Skin epidermis (tissue), 12 donors: ENCODE data around the gene CENPX.
"Not testable (repeated sequence)": the region's sequence is repeated elsewhere in the genome, so short reads cannot be mapped to it uniquely, and the experiment has no call there.

Experiments used
- H3K27ac ChIP-seq, 21 experiments: fragments of 200-600 bp; sonication (generic) in 11 of 21; one replicate each; pipeline ENCODE4 v1.5.0; 2020; ENCODE audit warnings: mild to moderate bottlenecking in 3 of 21, inconsistent platforms in 2 of 21, moderate library complexity in 2 of 21
- H3K4me3 ChIP-seq, 7 experiments: fragments of 200-600 bp; sonication (generic) in 2 of 7; one replicate each; pipeline ENCODE4 v1.5.0; 2020; ENCODE audit warnings: inconsistent platforms in 2 of 7, mild to moderate bottlenecking in 2 of 7, moderate library complexity in 1 of 7

Gene CENPX

GRCh38 chr17:82043507-82043906 lies 20.8 kb upstream of the CENPX start:
- no peak overlapping the region for H3K4me3 ChIP-seq
- H3K27ac ChIP-seq: no peak overlapping the region

GRCh38 chr17:82042649-82043048 lies 20.0 kb upstream of the CENPX start:
- H3K4me3 ChIP-seq: no peak overlapping the region

DNA sequence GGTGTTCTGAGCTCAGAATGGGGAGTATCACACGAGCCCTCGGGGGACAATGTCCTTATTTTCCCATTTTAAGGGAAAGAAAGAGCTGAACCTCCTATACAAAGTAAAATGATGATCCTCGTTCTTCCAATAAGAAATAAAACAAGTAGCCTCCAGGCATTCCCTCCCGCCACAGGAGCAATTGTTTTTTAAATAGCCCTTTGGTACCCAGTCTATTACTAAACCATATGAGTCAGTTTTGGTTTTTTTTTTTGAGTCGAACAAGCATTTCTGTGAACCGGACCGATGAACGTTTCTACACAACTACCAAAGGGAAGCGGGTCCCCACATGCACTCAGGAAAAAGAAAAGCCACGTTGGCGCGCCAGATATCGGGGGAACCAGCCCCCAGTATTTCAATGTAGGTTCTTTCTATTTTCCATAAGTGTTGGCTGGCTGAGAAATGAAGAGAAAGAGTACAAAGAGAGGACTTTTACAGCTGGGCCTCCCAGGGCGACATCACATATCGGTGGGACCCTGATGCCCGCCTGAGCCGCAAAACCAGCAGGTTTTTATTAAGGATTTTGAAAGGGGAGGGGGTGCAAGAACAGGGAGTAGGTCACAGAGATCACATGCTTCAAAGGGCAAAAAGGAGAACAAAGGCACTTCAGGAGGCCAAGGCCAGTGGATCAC lies 18.6 kb upstream of the CENPX start:
- H3K27ac ChIP-seq: no peak overlapping the region

More at GRCh38 chr17:82042649-82043048, 20.0 kb upstream of the CENPX start:
- H3K27ac ChIP-seq: no peak overlapping the region

DNA sequence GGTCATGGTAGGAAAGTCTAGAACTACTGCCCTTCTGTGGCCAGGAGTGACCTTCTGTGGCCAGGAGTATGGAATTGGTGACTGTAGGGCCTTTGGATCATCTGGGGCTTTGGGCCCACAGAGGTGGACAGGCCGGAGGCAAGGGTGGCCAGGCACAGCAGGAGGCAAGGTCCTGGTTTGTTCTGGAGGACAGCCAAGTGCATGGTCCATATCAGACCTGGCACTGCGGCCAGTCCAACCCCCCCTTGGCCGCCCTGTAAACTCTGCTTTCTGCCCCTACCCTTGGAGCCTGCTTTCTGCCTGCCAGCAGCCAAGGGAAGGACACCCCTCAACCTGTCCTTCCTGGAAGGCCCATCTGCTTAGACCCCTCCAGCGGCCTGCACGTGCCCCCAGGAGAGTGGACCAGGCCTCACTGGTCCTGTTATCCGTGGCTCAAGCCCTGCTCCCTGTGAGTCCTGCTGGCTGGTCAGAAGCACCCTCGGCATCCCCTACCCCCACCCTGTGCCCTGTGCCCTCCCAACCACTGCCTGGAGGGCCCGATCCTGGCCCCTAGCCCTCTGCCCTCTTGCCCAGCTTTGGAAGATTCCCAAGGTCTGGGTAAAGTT lies 17.1 kb upstream of the CENPX start:
- no peak overlapping the region for H3K27ac ChIP-seq
- H3K4me3 ChIP-seq: no peak overlapping the region

More for the DNA sequence above, 18.6 kb upstream of the CENPX start:
- H3K4me3 ChIP-seq: no peak overlapping the region

GRCh38 chr17:82038796-82039409 lies 16.2 kb upstream of the CENPX start:
- not testable (repeated sequence) for H3K4me3 ChIP-seq, H3K27ac ChIP-seq

GRCh38 chr17:82037889-82038195 lies 15.2 kb upstream of the CENPX start:
- Histone ChIP-seq H3K4me3 (peak overlapping the region; percentile 27 to 74 (median 60)), H3K27ac (peak overlapping the region in 9 of 21 experiments; percentile 65 to 90 (median 82))

GRCh38 chr17:82037092-82037888 lies 14.6 kb upstream of the CENPX start, which contains the start of gene DCXR:
DCXR (minus strand) TSS chr17:82037697; CDS start chr17:82037682, 15 bp downstream.
- Histone ChIP-seq H3K4me3 (peak within 1 kb of the TSS; percentile 27 to 74 (median 60)), H3K27ac (peak within 1 kb of the TSS; percentile 52 to 95 (median 85))

- peak overlapping the region; percentile 27 to 74 (median 60) for H3K4me3 ChIP-seq
- H3K27ac ChIP-seq: peak overlapping the region; percentile 52 to 95 (median 85)
Measured at GRCh38 chr17:82036634-82037091, 14.0 kb upstream of the CENPX start.

- Histone ChIP-seq H3K4me3 (peak overlapping the region in 3 of 7 experiments; percentile 60 to 74 (median 65)), H3K27ac (peak overlapping the region in 3 of 21 experiments; percentile 80 to 82 (median 82))
Measured at GRCh38 chr17:82035956-82036633, 13.4 kb upstream of the CENPX start.

DNA sequence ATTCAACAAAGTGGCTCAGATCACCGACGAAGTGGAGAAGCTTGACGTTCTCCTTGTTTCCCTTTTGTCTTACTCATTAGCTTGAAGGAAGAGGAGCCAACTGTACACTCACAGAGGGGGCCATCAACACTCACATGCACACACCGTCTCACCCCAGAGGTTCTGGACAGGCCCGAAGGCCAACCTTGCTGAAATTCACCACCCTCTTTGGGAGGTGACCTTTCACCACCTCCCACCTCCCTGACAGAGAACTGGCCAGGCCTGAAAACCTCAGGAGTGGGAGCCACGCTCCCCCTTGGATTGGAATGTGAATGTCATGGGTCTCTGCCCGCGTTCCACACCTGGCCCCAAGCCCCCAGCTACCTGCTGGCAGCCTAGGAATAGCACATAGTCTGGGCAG lies 12.8 kb upstream of the CENPX start:
- Histone ChIP-seq H3K27ac (no peak overlapping the region), H3K4me3 (no peak overlapping the region)

- Histone ChIP-seq H3K4me3 (no peak overlapping the region), H3K27ac (no peak overlapping the region)
Measured at GRCh38 chr17:82034371-82035011, 11.8 kb upstream of the CENPX start.

DNA sequence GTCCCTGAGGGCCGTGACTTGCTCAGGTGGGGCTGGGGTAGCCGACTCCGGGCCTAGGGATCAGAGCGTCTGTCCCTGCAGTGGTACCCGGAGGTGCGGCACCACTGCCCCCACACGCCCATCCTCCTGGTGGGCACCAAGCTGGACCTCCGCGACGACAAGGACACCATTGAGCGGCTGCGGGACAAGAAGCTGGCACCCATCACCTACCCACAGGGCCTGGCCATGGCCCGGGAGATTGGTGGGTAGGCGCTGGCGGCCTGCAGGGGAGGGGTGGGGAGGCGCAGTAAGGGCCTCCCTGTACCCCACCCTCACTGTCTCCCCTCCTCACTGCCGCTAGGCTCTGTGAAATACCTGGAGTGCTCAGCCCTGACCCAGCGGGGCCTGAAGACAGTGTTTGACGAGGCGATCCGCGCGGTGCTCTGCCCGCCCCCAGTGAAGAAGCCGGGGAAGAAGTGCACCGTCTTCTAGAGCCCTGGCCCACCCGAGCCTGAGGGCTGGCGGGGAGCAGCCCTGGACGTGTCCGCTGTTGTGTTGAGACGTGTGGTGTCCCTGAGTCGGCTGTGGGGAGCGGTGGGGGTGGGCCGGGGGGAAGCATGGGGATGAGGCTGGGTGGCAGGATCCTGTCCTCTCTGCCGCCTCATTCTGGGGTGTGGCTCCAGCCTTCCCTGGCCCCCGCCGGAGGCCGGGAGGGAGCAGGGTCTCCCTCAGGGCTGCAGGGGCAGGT lies 10.8 kb upstream of the CENPX start:
- H3K27ac ChIP-seq: no peak overlapping the region
- no peak overlapping the region for H3K4me3 ChIP-seq

GRCh38 chr17:82031885-82032627 lies 9.4 kb upstream of the CENPX start:
- Histone ChIP-seq H3K27ac (peak overlapping the region in 6 of 21 experiments; percentile 11 to 67 (median 48)), H3K4me3 (peak overlapping the region in 6 of 7 experiments; percentile 20 to 49 (median 29))

DNA sequence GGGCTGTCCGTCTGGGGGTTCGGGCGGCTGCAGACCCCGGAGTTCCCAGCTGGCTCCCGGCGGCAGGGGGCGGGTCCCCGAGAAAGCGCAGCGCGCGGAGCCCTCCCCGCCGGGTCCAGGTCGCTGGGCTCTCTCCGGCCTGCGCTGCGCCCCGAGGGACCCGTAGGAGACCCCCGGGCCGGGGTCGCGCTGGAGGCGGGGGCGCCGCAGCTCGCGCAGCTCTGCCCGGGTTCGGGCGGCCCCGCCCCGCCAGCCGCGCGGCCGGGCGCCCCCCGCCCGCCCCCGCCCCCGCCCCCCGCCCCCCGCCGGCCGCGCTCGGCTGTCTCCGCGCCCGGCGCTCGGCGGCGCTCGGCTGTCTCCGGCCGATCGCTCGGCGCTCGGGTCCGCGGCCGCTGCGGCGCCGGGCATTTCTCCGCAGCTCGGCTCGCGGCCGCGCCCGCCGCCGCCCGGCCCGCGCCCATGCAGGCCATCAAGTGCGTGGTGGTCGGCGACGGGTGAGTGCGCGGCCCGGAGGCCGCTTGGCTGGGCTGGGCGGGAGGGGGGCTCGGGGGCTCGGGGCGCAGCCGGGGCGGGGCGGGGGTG lies 8.7 kb upstream of the CENPX start, which contains the start of gene RAC3:
TSS of gene RAC3 (plus strand) at position 376 of the 582 bp plus-strand sequence. CDS start at position 460, 84 bp downstream.
- Histone ChIP-seq H3K4me3 (peak within 1 kb of the TSS; percentile 32 to 49 (median 42)), H3K27ac (peak within 1 kb of the TSS in 12 of 21 experiments; percentile 11 to 67 (median 52))

GRCh38 chr17:82030470-82031302 lies 8.0 kb upstream of the CENPX start:
- Histone ChIP-seq H3K4me3 (peak overlapping the region; percentile 32 to 49 (median 42)), H3K27ac (peak overlapping the region in 10 of 21 experiments; percentile 18 to 65 (median 50))

- H3K4me3 ChIP-seq: peak overlapping the region in 3 of 7 experiments; percentile 46 to 49 (median 49)
- peak overlapping the region in 1 of 21 experiments; percentile 50 for H3K27ac ChIP-seq
Measured at GRCh38 chr17:82029990-82030469, 7.4 kb upstream of the CENPX start.
